Measurements from ENCODE around the gene AMZ2.
A peak's percentile ranks its signal among the peaks of the same experiment; 100 is the strongest.

The AMZ2 gene

DNA sequence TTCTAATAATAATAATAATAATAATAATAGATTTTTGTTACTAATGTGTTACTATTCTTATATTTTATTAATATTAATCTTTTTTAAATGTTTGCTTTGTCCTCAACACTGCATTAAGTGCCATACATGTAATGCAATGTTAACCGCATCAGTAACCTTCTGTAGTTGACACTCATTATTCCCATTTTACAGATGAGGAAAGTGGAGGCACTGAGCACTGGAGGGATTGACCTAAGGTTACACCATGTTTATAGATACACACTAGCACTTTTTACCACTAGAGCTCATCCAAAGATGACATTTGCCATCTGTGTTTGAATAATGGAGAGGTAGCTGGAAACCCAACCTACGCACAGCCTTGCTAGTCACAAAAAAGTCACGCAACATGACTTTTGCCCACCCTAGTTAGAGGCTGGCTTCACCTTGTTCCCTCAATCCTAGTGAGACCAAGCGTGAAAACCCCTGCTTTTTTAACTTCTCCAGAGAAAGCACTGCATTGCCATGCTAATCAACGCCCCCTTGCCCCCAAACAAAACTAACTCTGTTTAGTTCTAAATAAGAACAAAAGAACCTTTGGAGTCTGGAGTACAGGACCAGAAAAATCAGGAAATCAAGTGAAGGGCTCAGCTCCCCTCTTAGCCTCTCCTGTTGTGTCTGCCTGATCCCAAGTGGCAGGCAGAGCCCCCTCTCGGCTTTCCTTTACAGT is 45.8 kb downstream of the AMZ2 start:
- H3K27ac ChIP-seq: peak overlapping the region; percentile 99
- TF ChIP-seq, protein P1, sequence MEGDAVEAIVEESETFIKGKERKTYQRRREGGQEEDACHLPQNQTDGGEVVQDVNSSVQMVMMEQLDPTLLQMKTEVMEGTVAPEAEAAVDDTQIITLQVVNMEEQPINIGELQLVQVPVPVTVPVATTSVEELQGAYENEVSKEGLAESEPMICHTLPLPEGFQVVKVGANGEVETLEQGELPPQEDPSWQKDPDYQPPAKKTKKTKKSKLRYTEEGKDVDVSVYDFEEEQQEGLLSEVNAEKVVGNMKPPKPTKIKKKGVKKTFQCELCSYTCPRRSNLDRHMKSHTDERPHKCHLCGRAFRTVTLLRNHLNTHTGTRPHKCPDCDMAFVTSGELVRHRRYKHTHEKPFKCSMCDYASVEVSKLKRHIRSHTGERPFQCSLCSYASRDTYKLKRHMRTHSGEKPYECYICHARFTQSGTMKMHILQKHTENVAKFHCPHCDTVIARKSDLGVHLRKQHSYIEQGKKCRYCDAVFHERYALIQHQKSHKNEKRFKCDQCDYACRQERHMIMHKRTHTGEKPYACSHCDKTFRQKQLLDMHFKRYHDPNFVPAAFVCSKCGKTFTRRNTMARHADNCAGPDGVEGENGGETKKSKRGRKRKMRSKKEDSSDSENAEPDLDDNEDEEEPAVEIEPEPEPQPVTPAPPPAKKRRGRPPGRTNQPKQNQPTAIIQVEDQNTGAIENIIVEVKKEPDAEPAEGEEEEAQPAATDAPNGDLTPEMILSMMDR (conservative IDR thresholded peaks at IDR 0.05): no peak
- TF ChIP-seq ZFX (IDR thresholded peaks at IDR 0.05): no peak

DNA sequence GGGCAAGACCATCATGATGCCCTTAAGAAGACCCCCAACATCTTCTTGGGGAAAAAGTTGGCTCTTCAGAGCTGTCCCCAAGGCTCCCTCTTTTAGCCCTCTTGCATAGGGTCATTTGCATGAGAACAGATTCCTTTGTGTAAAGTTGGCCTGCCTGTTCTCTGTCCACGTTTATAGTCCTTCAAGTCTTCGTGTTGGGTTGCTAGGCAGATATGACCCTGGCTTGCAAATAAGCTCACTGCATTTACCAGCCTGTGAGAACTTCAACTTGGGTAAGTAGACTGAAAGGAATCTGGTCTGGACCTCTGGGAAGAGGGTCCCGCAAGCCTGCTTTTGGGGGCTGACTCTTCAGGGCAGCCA is 46.3 kb downstream of the AMZ2 start:
- peak overlapping the region; percentile 99 for H3K27ac ChIP-seq
- no peak for TF ChIP-seq ZFX (IDR thresholded peaks at IDR 0.05)
- TF ChIP-seq, protein P1 (conservative IDR thresholded peaks at IDR 0.05): no peak

DNA sequence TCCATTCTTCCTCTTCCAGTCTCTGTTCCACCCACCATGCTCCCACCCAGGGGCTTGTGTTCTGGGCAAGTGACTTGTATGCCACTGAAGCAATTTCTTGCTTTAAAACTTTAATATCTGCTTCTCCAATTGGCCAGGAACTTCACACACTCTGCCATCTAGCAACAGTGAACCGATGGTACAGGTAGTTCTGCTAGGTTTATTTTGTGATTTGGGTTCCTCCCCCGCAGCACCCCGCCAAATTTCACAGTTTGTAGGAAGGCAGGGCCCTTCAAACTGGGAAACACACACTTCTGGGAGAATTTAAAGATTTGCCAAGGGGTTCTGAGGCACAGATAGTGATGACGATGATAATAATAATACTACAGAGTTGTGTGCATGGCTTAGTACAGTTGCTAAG is 46.8 kb downstream of the AMZ2 start:
- no peak for TF ChIP-seq ZFX (IDR thresholded peaks at IDR 0.05)
- TF ChIP-seq, protein P1 (conservative IDR thresholded peaks at IDR 0.05): no peak
- H3K27ac ChIP-seq: peak overlapping the region; percentile 99

DNA sequence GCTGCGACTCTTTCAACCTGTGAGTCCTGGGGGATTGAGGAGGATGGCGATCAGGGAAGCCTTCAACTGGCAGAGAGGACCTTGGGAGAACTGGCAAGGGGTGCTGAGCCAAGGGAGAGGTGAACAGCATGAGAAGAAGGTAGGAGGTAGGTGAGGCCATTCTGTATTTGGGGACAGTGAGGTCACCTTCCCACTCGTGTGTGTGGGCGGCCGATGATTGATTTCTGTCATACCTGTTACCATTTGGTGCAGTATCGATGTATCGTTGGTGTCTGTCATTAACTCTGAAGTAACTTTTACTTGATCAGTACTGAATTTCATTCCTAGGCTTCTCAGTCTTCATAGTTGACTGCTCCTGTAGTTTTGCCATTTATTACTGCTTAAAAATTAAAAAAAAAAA is 47.2 kb downstream of the AMZ2 start:
- H3K27ac ChIP-seq: peak overlapping the region; percentile 99
- TF ChIP-seq, protein P1 (conservative IDR thresholded peaks at IDR 0.05): no peak
- TF ChIP-seq ZFX (IDR thresholded peaks at IDR 0.05): no peak

DNA sequence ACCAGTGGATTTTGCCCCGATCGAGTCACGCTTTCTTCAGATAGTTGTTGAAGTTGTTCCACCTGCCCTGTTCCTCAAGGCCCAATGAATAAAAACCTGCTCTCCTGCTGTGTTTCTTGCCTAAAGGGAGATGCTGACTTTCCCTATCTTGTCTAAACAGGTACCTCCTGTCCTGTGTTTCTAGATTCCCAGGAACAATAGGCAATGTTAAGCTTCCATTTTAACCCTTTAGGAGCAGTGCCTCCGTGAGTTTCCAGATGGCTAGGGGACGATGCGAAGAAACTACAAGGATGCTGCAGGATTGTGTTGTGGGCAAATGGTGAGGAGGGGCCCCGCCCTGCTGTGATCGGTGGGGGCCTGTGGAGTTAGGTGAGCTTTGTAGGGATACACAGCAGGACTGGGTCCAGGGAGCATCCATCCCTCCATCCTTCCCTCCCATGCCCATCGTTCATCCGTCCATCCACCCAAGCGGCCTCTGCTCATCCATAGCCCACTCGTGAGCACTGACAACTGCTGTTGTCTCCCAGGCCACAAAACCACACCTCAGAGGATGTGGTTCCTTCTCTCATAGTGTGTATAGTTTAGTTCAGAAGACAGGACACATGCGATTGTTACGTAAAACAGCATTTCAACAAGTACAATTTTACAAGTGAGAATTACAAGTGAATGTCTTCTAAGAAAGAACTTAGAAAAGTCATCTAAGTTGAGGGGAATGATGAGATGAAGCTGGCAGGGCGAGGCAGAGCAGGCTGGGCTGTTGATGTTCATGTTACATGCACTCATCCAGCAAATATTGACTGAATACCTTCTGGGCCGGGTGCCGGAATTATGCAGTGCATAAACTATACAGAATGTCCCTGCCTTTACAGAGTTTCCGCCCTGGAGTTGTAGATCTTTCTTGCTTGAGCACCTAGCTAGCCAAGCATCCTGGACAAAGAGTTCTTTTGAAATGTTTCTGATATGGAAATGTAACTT is 48.7 kb downstream of the AMZ2 start:
- peak overlapping the region; percentile 99 for H3K27ac ChIP-seq
- no peak for TF ChIP-seq ZFX (IDR thresholded peaks at IDR 0.05)
- TF ChIP-seq, protein P1 (conservative IDR thresholded peaks at IDR 0.05): no peak

DNA sequence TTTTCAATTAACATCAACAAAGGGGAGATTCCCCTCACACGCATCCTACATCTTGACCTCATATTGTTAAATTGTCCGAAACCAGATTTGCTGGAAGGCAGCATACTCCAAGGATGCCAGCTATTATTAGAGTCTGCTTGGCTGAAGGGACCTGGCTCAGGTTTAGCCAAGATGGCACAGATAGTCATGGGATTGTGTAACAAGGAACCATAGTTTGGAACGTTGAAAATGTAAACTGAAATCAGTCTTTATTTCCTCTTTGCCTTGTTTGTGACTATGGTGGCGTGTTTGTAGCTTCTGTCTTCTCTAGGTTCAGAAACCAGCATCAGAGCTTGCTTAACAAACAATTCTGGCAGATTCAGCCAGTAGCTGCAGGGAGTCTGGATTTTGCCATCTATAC is 49.4 kb downstream of the AMZ2 start:
- no peak for TF ChIP-seq ZFX (IDR thresholded peaks at IDR 0.05)
- TF ChIP-seq, protein P1 (conservative IDR thresholded peaks at IDR 0.05): no peak
- H3K27ac ChIP-seq: peak overlapping the region; percentile 99

DNA sequence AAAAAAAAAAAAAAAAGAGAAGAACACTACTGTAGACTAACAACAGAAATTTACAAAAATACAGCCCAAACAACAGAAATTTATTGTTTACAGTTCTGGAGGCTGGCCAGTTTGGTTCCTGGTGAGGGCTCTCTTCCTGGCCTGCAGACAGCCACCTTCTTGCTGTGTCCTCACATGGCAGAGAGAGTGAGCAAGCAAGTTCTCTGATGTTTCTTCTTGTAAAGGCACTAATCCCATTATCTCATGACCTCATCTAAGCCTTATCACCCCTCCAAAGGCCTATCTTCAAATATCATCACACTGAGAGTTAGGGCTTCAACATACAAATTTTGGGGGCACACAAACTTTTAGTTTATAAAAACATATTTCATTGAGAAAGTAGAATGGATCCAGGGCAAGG is 50.8 kb downstream of the AMZ2 start:
- H3K27ac ChIP-seq: peak overlapping the region; percentile 99
- TF ChIP-seq, protein P1 (conservative IDR thresholded peaks at IDR 0.05): no peak
- TF ChIP-seq ZFX (IDR thresholded peaks at IDR 0.05): no peak
